ENCODE data around the gene KRT37.

DNA sequence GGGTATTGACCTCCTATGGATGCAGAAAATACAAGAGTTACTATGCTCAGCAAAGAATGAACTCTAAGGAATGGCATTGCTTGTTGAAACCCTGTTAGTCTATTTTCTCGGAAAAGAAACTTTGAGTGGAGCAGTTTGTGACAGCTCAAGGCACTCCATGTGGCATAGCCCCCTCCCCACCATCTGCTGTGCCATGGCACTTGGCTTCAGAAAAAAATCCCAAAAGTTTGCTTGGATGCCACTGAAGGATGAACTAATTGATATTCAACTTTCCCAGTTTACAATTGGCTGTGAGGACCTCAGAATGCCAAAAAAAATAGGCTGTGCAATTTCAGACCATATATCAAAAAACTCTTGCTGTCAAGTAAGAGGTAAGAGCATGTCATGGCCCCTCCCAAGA is 28.8 kb downstream of the KRT37 start:
- TF ChIP-seq, protein P1, sequence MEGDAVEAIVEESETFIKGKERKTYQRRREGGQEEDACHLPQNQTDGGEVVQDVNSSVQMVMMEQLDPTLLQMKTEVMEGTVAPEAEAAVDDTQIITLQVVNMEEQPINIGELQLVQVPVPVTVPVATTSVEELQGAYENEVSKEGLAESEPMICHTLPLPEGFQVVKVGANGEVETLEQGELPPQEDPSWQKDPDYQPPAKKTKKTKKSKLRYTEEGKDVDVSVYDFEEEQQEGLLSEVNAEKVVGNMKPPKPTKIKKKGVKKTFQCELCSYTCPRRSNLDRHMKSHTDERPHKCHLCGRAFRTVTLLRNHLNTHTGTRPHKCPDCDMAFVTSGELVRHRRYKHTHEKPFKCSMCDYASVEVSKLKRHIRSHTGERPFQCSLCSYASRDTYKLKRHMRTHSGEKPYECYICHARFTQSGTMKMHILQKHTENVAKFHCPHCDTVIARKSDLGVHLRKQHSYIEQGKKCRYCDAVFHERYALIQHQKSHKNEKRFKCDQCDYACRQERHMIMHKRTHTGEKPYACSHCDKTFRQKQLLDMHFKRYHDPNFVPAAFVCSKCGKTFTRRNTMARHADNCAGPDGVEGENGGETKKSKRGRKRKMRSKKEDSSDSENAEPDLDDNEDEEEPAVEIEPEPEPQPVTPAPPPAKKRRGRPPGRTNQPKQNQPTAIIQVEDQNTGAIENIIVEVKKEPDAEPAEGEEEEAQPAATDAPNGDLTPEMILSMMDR (IDR thresholded peaks at IDR 0.05), result no peak
- no peak for TF ChIP-seq POLR2A (IDR thresholded peaks at IDR 0.05)
